Measurements from ENCODE around the gene RPP25.
"Not testable (repeated sequence)": the region's sequence is repeated elsewhere in the genome, so short reads cannot be mapped to it uniquely, and the experiment has no call there.

The RPP25 gene

DNA sequence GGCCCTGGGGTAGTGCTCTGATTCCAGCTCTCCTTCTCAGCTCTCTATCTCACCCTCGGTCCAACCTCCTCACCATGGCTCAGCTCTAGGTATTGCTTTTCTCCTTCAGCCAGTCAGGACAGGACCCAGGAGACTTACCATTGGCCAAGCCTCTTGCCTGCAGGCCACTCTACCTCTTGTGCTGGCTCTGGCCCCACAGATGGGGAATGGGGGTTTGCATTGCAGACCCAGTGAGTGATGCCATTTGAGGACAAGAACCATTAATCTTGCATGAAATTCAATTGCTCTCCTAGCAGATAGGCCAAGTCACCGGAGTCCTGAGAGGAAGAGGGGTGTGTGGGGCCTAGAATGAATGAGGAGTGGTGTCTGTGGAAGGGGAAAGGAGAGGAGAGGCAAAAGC is 6.1 kb upstream of the RPP25 start:
- DNase-seq (ENCODE audit: low read depth, low spot score): no peak

DNA sequence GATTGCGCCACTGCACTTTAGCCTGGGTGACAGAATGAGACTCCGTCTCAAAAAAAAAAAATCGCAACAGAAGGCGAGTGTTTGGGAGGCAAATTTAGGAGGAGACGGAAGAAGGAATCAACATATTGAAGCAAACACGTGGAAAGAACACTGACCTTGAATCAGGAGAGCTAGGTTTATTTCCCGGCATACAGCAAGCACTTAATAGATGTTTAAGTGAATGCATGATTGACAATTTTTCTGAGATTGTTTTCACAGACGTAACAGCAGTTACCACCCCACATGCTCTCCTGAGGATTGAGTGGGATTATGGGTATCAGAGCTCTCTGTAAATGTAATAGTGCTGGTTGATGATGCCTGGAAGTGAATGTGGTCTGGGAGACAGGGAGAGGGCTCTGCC is 5.6 kb upstream of the RPP25 start:
- DNase-seq (ENCODE audit: low read depth, low spot score): no peak

DNA sequence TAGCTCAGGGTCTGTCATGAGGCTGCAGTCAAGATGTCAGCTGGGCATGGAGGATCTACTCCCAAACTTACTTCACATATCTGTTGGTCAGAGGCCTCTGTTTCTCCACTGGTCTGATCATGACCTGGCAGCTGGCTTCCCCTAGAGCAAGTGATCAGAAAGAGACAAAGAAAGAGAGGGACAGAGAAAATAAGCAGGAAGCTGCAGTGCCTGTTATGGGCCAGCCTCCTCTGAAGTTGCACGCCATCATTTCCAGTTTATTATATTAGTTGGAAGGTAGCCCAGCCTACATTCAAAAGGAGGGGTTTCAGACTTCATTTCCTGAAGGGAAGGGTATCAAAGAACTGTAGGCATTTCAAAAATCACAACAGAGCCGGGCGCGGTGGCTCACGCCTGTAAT is 5.0 kb upstream of the RPP25 start:
- DNase-seq (ENCODE audit: low read depth, low spot score): no peak

DNA sequence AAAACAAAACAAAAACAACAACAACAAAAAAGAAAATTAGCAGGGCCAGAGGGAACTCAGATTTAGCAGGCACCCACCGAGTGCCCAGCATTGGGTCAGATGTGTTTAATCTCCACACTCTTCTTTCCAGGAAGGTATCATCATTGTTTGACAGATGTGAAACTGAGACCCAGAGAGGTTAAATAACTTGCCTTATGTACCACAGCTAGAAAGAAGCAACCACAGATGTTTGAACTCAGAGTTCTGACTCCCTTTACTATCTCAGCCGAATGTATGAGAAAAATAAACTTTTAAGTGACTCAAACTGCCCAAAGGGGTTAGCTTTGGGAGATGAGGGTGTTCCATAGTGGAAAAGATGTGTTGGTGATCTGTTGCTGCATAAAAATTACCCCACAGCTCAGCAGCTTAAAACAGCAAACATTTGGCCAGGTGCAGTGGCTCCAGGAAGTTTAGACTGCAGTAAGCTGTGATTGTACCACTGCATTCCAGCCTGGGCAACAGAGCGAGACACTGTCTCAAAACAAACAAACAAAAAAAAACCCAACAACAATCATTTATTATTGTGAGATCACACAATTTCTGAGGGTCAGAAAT is 4.5 kb upstream of the RPP25 start:
- DNase-seq (ENCODE audit: low read depth, low spot score): no peak

DNA sequence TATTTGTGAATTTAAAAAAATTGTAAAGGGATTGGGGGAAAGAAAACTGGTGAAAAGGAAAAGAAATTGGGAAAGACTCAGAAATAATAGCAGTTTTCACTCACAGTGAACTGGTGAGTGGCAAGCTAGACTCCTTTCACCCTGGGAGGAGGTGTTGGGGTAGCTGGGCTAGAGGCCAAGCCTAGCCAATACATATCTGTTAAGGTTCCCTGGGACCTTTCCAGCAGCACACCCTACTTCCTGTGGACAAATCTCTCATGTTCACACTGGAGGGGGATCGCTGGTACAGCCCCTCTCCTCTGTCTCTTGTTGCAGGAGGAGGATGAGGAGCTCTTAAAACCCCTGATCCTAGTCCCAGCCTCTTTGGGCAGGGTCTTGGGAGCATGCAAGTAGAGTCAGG is 3.7 kb upstream of the RPP25 start:
- no peak for DNase-seq (ENCODE audit: low read depth, low spot score)

DNA sequence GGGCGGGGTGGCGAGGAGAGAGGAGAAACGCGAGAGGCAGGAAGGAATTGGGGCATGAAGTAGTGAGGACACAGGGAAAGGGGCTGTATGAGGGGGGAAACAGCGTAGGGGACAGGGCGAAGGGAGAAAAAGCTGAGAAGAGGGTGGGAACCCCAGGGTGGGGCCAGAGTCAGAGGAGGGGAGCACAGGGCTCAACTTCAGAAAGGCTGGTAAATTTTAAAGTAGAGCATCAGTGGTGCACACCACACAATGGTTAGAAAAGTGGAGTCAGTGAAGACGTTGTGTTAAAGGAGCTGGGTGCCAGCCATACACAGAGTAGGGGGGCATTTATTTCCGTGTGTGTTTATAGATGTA is 3.0 kb upstream of the RPP25 start:
- DNase-seq (ENCODE audit: low read depth, low spot score): no peak

DNA sequence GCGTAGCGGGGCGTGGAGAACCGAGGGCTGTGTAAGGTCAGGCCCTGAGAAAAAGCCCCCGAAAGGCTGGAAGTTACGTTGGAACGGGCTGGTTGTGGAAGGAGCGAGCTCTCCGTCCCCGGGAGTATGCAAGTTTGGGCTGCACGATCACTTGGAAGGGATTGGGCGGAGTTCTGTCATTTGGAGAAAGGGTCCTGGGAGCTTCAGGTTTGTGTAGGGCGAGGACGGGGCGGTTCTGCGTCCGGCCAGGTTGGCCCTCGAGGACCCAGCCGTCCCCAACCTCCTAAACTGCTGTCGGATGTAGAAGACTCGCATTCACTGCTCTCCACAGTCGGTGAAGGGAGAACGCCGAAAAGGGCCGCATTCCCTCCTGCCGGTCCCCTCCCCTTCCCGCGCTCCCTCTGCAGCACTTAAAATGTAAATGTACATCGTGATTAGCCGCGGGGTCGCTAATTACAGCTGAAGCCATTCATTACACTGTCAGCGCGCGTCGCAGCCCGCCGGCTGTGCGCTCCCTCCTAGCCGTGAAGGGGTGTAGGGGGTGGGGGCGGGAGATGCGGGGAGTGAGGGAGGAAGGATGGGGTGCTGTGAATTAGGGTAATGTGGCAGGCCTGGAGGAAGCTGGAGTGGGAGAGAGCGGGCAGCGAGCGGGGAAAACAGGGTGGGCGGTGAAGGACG is 2.5 kb upstream of the RPP25 start:
- no peak for DNase-seq (ENCODE audit: low read depth, low spot score)

DNA sequence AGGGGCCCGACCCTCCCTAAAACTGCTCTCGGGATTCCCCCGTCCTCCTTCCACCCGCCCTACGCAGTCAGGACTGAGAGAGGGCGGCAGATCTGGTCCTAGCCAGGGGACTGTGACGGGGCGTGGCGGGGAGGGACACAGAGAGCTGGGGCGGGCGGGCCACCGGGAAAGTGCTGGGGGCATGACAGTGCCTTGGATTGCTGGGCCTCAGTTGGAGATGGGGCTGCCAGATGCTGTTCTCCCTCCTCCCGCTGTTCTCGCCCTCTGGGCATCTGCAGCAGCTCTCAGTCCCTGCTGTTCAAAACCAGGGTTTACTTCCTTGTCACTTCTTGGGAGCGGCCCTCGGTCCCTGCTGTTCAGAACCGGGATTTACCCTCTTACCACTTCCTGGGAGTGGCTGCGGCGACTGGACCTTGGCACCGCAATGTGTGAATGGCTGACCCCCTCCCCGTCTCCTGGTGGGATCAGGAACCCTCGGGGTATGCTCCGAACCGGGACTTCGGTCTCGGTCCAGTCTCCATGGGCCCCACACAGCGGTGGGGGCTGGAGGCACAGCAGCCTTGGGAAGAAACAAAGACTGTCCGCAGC is 1.8 kb upstream of the RPP25 start:
- no peak for DNase-seq (ENCODE audit: low read depth, low spot score)

DNA sequence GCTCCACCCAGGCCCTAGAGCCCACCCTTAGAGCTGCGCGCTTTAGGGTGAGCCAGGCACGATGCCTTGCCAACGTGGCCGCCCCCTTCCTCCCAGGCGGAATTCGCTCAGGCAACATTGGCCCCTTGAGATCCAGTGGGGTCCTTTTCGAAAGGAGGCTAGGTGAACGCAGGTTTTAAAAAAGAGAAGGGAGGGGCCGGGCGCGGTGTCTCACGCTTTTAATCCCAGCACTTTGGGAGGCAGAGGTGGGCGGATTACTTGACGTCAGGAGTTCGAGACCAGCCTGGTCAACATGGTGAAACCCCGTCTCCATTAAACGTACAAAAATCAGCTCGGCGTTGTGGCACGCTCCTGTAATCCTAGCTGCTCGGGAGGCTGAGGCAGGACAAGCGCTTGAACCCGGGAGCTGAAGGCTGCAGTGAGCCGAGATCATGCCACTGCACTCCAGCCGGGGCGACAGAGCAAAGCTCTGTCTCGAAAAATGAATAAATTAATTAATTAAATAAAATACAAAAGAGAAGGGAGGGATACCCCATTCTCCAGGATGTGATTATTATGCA is 984 bp upstream of the RPP25 start:
- DNase-seq (ENCODE audit: low read depth, low spot score): no peak

DNA sequence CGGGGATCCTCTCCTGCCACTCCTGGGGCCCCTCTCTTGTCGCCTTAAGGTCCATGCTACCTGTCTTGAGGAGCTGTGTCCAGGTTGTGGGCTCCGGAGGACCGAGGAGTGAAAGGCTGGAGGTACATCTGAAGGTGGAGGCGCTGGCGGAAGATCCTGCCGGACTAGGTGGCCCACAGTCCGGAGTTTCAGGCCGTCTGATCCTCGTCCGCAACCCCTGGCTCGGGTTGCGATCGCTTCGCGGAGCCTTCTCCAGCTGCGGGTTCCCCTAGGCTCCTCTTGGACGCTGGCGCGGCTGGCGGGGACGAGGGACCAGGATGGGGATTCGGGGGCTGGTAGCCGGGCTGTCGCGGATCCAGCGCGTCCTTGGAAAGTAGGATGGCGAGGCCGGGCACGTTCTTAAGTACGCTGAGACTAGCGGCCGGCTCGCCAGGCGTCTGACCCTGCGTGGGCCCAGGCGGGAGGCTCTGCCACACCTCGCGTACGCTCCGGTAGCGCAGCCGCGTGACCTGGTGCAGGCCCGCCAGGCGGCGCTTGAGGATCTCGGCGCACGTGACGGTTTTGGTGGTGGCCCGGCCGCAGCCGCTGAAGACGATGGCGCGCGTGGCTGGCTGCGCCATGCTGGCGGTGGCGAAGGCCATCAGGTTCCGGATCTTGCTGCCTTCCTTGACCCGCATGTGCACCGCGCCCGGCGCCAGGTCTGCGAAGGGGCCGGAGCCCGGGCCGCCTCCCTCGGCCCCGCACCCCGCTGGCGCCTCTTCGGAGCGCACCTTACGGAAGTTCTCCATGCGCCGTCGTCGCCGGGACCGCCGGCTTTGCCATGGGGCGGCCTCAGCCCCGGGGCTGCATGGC is 550 bp downstream of the RPP25 start:
- no peak for DNase-seq (ENCODE audit: low read depth, low spot score)

DNA sequence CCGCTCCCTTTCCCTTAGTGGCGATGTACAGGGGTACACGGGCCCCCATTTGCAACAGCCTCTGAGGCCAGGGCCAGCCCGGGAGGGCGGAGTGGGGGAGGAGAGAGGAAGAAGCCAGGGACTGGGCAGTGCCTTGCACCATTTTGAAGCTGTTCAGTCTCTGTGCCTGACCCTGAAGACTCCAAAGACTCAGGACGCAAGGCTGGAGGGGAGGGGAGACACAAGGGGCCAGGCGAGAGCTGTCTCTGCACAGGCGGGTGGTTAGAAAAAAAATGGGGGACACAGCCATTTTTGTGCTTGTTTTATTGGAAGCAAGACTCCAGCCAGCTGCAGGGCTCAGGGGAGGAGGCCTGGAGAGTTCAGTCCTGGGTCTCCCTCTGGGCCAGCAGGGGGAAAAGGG is 1.6 kb downstream of the RPP25 start:
- DNase-seq (ENCODE audit: low read depth, low spot score): no peak

DNA sequence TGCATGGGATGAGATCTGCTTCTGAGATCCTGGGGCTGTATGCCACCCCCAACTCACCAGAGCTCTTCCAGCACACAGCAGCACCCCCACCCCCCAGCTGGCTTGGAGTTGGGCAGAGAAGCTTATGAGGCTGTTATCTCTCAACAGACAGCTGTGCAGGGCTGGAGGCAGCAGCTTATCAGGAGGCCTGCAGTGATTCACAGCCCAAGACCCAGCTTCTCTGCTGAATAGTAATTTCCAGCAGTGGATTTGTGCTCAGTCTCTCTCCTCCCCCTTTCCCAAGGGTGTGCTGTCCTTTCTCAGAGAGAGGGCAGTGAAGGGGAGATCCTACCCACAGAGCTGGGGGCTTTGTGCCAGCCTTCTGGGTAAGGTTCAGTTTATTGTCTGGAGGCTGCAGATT is 2.1 kb downstream of the RPP25 start:
- DNase-seq (ENCODE audit: low read depth, low spot score): no peak

DNA sequence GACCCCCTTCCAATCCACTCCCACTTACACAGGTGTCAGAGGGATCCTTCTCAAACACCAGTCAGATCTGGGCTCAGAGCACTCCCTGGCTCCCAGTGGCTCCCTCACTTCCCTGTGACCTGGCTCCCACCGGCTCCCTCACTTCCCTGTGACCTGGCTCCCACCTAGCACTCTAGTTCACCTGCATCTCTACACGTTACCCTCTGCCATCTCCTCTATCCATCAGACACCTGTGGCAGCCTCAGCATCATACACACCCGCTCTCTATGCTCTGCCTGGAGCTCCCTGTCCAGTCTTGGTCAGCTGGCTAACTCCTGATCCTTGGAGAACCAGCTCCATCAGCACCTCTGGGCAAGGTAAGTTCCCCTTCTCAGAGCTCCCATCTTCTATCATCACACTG is 5.6 kb downstream of the RPP25 start:
- DNase-seq (ENCODE audit: low read depth, low spot score): no peak

DNA sequence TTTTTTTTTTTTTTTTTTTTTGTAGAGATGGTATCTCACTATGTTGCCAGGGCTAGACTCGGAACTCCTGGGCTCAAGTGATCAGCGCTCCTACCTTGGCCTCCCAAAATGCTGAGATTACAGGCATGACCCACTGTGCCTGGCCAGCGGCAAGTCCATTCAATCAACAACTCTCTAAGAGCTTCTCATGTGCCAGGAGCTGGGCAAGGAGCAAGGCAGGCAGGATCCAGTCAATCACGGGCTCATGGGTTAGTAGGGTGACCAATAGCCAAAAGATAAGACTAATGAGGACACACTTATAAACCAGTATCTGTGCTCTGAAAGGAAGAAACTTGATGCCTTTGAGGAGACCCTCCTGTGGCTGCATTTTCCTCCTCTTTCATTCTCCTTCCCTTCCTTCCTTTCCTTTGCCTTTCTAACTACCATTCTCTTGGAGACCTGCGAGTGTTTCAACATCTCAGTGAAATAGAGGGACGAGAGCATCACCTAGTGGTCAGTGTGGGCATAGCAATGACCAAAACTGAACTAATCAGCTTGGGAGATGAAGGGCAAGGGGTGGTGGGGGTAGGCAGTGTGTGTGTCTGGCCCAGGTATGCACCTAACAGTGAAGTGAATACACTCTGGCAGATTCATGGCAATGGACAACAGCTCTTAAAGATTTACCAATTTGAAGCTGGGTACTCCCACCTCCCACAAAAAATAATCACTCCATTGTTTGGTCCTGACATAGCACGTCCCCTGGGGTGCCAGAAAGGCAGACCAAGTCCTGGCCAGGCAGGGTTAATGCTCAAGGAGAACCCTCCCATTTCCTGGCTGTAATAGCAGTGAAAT is 6.3 kb downstream of the RPP25 start:
- DNase-seq (ENCODE audit: low read depth, low spot score): peak; percentile 66

DNA sequence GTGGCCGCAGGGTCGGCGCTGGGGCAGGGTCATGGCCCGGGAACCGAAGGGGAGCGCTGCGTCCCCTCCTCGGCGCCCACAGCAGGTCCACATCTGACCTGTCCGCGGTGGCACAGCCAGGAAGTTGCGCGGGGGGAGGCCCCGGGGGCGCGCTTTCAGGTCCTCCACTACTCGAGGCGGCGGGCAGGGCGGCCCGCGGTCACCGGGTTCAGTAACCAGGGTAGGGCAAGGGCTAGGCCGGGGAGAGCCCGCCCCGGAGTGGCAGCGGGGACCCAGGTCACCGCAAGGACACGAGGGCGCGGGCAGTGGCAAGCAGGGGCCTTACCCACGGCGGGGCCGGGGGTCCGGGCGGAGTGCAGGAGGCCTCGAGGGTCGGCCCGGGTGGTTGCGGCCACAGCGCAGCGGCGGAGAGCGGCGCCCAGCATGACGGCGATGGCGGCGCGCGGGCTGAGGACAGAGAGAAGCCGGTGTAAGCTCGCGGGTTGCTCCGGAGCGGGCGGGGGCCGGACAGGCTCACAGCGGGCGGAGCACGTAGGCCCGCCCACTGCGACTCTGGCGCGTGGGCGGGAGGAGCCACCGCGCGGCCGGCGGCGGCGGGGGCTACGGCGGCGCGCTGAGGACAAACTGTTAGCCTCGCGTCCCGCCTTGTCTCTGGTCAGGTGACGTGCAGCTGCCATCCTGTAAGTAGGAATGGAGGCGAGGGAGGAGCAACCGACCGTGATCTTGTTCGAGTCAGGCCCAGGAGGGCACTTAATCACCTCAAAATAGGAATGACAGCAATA is 18.8 kb downstream of the RPP25 start, which contains the start of gene COX5A:
TSS of gene COX5A (minus strand) at position 484 of the 782 bp plus-strand sequence. CDS start at position 425, 59 bp downstream.
- DNase-seq (ENCODE audit: low read depth, low spot score): peak; percentile 86

DNA sequence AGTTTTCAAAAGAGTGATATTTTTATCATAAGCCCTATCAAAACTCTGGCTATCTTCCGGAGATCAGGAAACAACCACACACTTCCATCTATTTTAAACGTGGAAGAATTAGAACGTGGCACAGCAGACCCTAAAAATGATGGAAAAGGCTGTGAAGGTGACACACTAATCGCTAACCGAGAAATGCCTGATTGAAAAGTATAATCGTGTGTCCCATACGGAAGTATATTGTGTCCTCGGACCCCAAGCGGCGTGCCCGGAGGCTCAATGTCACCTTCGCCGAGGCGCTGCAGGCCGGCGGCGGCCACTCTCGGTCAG is 19.3 kb downstream of the RPP25 start:
- DNase-seq (ENCODE audit: low read depth, low spot score): no peak

DNA sequence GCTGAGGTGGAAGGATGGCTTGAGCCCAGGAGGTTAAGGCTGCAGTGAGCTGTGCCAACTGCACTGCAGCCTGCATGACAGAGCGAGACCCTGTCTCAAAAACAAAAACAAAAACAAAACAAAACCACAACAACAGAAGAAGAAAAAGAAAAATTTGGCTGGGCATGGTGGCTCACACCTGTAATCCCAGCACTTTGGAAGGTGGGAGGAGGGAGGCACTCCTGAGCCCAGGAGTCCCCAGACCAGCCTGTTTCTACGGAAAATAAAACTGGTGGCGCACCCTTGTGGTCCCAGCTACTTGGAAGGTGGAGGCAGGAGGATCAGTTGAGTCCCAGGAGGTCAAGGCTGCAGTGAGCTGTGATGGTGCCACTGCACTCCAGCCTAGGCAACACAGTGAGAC is 21.4 kb downstream of the RPP25 start:
- not testable (repeated sequence) for DNase-seq (ENCODE audit: low read depth, low spot score)

DNA sequence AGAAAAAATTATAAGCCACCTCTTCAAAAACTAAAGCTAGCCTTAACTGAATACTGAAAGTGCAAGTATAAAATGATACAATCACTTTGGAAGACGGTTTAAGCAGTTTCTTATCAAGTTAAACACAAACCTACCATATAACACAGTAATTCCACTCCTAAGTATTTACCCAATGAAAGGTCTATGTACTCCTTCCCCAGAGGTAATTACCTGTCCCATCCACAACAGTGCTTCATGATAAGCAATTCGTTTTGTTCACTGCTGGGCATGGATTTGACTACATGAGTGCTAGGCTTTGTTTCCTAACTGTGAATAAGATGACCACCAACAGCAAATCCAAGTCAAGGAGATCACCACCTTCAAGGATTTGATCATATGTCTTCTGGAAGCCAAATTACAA is 23.0 kb downstream of the RPP25 start:
- no peak for DNase-seq (ENCODE audit: low read depth, low spot score)

DNA sequence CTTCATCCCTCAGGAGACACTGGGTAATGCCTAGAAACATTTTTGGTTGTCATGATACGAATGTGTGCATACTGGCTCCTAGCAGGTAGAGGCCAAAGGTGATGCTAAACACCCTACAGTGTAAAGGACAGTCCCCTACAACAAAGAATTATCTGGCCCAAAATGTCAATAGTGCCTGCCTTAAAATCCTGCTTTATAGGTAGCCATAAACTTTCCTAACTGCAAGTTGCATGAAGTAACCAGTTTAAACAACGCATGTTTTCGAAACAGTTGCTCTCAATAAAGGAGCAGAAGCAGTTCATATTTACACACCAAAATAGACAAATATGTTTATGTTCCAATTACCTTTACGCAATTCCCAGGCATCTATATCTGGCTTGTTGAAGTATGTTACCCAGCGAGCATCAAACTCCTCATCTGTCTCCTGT is 27.8 kb downstream of the RPP25 start:
- DNase-seq (ENCODE audit: low read depth, low spot score): no peak

DNA sequence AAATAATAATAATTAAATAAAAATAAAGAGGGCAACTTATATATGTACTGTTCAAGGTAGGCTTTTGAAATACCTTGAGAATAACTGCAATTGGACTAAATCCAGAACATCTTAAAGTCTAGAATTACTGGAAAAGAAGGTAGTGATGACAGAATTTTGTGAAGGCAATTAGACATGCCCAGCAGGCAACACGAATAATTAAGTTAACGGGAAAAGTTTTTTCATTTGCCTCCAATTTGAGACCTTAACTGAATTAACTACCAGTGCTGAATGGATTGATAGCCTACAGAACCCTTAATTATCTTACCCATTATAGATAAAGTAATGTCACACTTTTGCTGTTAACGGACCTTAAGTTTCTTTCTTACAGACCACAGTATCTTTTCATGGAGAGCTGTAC is 32.0 kb downstream of the RPP25 start:
- DNase-seq (ENCODE audit: low read depth, low spot score): no peak

DNA sequence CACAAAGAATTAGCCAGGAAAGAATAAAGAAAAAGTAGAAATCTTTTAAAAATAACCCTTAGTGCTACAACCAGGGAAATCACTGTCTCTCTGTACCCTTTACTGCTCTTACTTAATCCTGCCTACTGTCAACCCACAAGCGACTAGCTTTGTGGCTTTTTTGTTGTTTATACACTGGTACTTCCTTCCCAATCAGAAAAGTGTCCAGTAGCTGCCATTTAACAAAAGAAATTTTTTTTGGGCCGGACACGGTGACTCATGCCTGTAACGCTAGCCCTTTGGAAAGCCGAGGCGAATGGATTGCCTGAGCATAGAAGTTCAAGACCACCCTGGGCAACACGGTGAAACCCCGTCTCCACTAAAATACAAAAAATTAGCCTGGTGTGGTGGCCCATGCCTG is 36.1 kb downstream of the RPP25 start:
- no peak for DNase-seq (ENCODE audit: low read depth, low spot score)
